Activated naive CD8-positive, alpha-beta T cell treated with anti-CD3 and anti-CD28 coated beads for 36 hours (primary cell): ENCODE measurements around the gene MFSD6L. TPM values are rescaled to one million over a fixed set of nuclear protein-coding genes. Genes with fewer than 3 reads are reported as not detected.

Source experiments
- DNase-seq: peaks from one replicate; pipeline ENCODE4 v3.0.0; 2021
- H3K27ac Mint-ChIP-seq: one replicate; pipeline ENCODE4 v1.8.0; 2022; ENCODE audit warnings: mild to moderate bottlenecking, moderate library complexity, mixed read lengths
- H3K27me3 Mint-ChIP-seq: one replicate; pipeline ENCODE4 v1.8.0; 2022; ENCODE audit warnings: mild to moderate bottlenecking, mixed read lengths
- H3K36me3 Mint-ChIP-seq: one replicate; pipeline ENCODE4 v1.8.0; 2021; ENCODE audit warnings: mild to moderate bottlenecking, mixed read lengths
- H3K4me1 Mint-ChIP-seq: one replicate; pipeline ENCODE4 v1.8.0; 2021; ENCODE audit warnings: mixed read lengths
- H3K4me3 Mint-ChIP-seq: one replicate; pipeline ENCODE4 v1.8.0; 2022; ENCODE audit warnings: mild to moderate bottlenecking, moderate library complexity, mixed read lengths
- H3K9me3 Mint-ChIP-seq: one replicate; pipeline ENCODE4 v1.8.0; 2022; ENCODE audit warnings: mixed read lengths
- total RNA-seq, 2 experiments: library from RNA; stranded (reverse); gene quantifications; one replicate each; pipeline ENCODE4 v1.2.3, GENCODE V29; 2021

MFSD6L gene
- total RNA-seq, 2 experiments from 2014 or later = not detected

GRCh38 chr17:8753136-8753975, 45.8 kb downstream of the MFSD6L start:
- Mint-ChIP-seq H3K27ac (no peak overlapping the region), H3K36me3 (no peaks in the 10 kb centered on the region), H3K4me3 (no peak overlapping the region), H3K4me1 (peaks cover 2% of the 10 kb centered on the region), H3K27me3 (peaks cover 3% of the 10 kb centered on the region), H3K9me3 (peaks cover 1% of the 10 kb centered on the region)
- DNase-seq = no peak

- H3K9me3 Mint-ChIP-seq = peaks cover 6% of the 10 kb centered on the region
- H3K36me3 Mint-ChIP-seq = no peaks in the 10 kb centered on the region
- no peak for DNase-seq
- H3K4me3 Mint-ChIP-seq = no peak overlapping the region
- peaks cover 2% of the 10 kb centered on the region for H3K27me3 Mint-ChIP-seq
- H3K27ac Mint-ChIP-seq = no peak overlapping the region
- peaks cover 11% of the 10 kb centered on the region for H3K4me1 Mint-ChIP-seq
Observed at GRCh38 chr17:8749616-8750015, 49.5 kb downstream of the MFSD6L start.

- Mint-ChIP-seq H3K36me3 (no peaks in the 10 kb centered on the region), H3K9me3 (peaks cover 6% of the 10 kb centered on the region), H3K4me1 (peaks cover 11% of the 10 kb centered on the region), H3K4me3 (no peak overlapping the region), H3K27me3 (no peaks in the 10 kb centered on the region), H3K27ac (no peak overlapping the region)
- no peak for DNase-seq
Observed at GRCh38 chr17:8747742-8748141, 51.4 kb downstream of the MFSD6L start.

Other genes with a start within 250 kb of the MFSD6L start
- gene MYH10, start 168.6 kb downstream of the MFSD6L start, total RNA-seq = 10 to 100 TPM; 20.1 to 22.3 TPM
- under 1 TPM; 0.16 to 0.41 TPM for gene CCDC42, start 54.5 kb downstream of the MFSD6L start, total RNA-seq
- not detected for gene SPDYE4, start 40.8 kb downstream of the MFSD6L start, total RNA-seq
- gene PIK3R6, start 68.3 kb upstream of the MFSD6L start, total RNA-seq = 1 to 10 TPM in 1 of 2 experiments, under 1 TPM in 1; 0.88 to 1.0 TPM
- gene PIK3R5, start 166.3 kb upstream of the MFSD6L start, total RNA-seq = 10 to 100 TPM; 27.9 to 32.6 TPM
- under 1 TPM; 0.43 to 0.54 TPM for gene NTN1, start 222.1 kb upstream of the MFSD6L start, total RNA-seq